Activated CD8-positive, alpha-beta T cell treated with anti-CD3 and anti-CD28 coated beads, Interleukin-2, amount 10 ng/mL, durations not matched to agents 7 days and 5 days (primary cell): ENCODE measurements around the gene THPO. TPM values are rescaled to one million over a fixed set of nuclear protein-coding genes. Genes with fewer than 3 reads are reported as not detected.

Experiments
- total RNA-seq, 2 experiments: library from RNA; stranded (reverse); gene quantifications; one replicate each; pipeline ENCODE4 v1.2.3, GENCODE V29; 2021

The THPO gene
- total RNA-seq, 2 experiments from 2014 or later = not detected

Other genes with a start within 250 kb of the THPO start
- gene EIF2B5, start 242.8 kb downstream of the THPO start, total RNA-seq = 10 to 100 TPM; 55.1 to 55.4 TPM
- 10 to 100 TPM; 31.2 to 32.6 TPM for gene DVL3, start 222.8 kb downstream of the THPO start, total RNA-seq
- gene AP2M1, start 203.4 kb downstream of the THPO start, total RNA-seq = 100 to 1,000 TPM; 228 to 231 TPM
- gene ABCF3, start 192.0 kb downstream of the THPO start, total RNA-seq = 10 to 100 TPM; 56.6 to 57.8 TPM
- not detected for gene VWA5B2, start 148.6 kb downstream of the THPO start, total RNA-seq
- gene ALG3, start 129.2 kb downstream of the THPO start, total RNA-seq = 10 to 100 TPM; 38.1 to 43.8 TPM
- gene EEF1AKMT4, start 128.5 kb downstream of the THPO start, total RNA-seq = 1 to 10 TPM; 4.5 to 4.7 TPM
- gene CAMK2N2, start 116.7 kb downstream of the THPO start, total RNA-seq = not detected
- gene ECE2, start 102.2 kb downstream of the THPO start, total RNA-seq = not detected
- 100 to 1,000 TPM; 207 to 209 TPM for gene PSMD2, start 79.0 kb downstream of the THPO start, total RNA-seq
- 100 to 1,000 TPM; 339 to 348 TPM for gene EIF4G1, start 63.6 kb downstream of the THPO start, total RNA-seq
- gene FAM131A, start 40.6 kb downstream of the THPO start, total RNA-seq = 1 to 10 TPM; 3.1 to 3.2 TPM
- 1 to 10 TPM; 4.7 to 4.8 TPM for gene CLCN2, start 16.6 kb downstream of the THPO start, total RNA-seq
- 100 to 1,000 TPM; 101 to 103 TPM for gene POLR2H, start 16.5 kb downstream of the THPO start, total RNA-seq
- gene CHRD, start 1.8 kb upstream of the THPO start, total RNA-seq = not detected
- gene EPHB3, start 183.6 kb upstream of the THPO start, total RNA-seq = under 1 TPM; 0.11 to 0.13 TPM